HG02588 (cell line): ENCODE results near the gene ULK2.

Experiments
- ATAC-seq: cut with Tn5 transposase; IDR thresholded peaks from one replicate; pipeline ENCODE4 v1.9.1; 2021; ENCODE audit warnings: mild to moderate bottlenecking, moderate library complexity; ENCODE audit not compliant: unreplicated experiment

The ULK2 gene

GRCh38 chr17:19750020-19750572 is 117.6 kb downstream of the ULK2 start:
- no peak for ATAC-seq

- ATAC-seq: no peak
Measured at GRCh38 chr17:19748807-19749193, 118.9 kb downstream of the ULK2 start.

- no peak for ATAC-seq
Measured at GRCh38 chr17:19747829-19748806, 119.6 kb downstream of the ULK2 start, which contains the start of gene ALDH3A1. ALDH3A1 (minus strand) TSS chr17:19748298; CDS start chr17:19745129, 3,169 bp downstream.

GRCh38 chr17:19747159-19747719 is 120.5 kb downstream of the ULK2 start:
- ATAC-seq: no peak

- no peak for ATAC-seq
Measured at GRCh38 chr17:19746517-19746916, 121.2 kb downstream of the ULK2 start.

- no peak for ATAC-seq
Measured at GRCh38 chr17:19744922-19745757, 122.6 kb downstream of the ULK2 start.

- ATAC-seq: no peak
Measured at GRCh38 chr17:19744492-19744891, 123.2 kb downstream of the ULK2 start.

- ATAC-seq: no peak
Measured at GRCh38 chr17:19743101-19744100, 124.3 kb downstream of the ULK2 start.

GRCh38 chr17:19742495-19742894 is 125.2 kb downstream of the ULK2 start:
- ATAC-seq: no peak

- no peak for ATAC-seq
Measured at GRCh38 chr17:19741832-19742457, 125.8 kb downstream of the ULK2 start.

GRCh38 chr17:19740933-19741332 is 126.8 kb downstream of the ULK2 start:
- no peak for ATAC-seq

- ATAC-seq: no peak
Measured at GRCh38 chr17:19739241-19740201, 128.2 kb downstream of the ULK2 start.

GRCh38 chr17:19738757-19739156 is 129.0 kb downstream of the ULK2 start:
- no peak for ATAC-seq

GRCh38 chr17:19738073-19738449 is 129.7 kb downstream of the ULK2 start:
- no peak for ATAC-seq

GRCh38 chr17:19737305-19738072 is 130.2 kb downstream of the ULK2 start:
- no peak for ATAC-seq

GRCh38 chr17:19736071-19736470 is 131.7 kb downstream of the ULK2 start:
- ATAC-seq: no peak

- no peak for ATAC-seq
Measured at GRCh38 chr17:19733953-19734526, 133.7 kb downstream of the ULK2 start.
